DMS114 treated with DMSO at 0.1 percent for 48 hours (cell line): ENCODE results near the gene RAB3B.

Experiments used
- DNase-seq: peaks from one replicate; lab custom pipeline; 2025; ENCODE audit not compliant: unreplicated experiment; lab: John Stamatoyannopoulos, UW

Gene RAB3B

DNA sequence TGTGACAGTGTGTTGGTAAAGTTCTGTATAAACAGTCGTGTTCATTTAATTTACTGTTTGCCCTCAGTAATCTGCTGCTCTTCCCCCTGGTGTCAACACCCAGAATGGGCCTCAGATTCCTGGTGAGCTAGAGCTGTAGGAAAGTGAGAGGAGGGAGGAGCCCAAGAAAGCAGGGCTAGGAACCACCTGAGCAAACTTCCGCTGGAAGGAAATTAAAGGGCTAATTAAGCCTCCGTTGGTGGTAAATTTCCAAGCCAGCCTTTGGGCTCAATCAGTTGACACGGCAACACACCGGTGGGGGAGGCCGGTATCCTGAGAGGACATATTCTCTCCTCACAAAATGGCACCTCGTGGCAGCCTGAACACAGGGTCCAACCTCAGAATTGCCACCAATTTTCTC lies 32.9 kb downstream of the RAB3B start:
- no peak for DNase-seq

- DNase-seq, result no peak
Measured at GRCh38 chr1:51956528-51957509, 33.7 kb downstream of the RAB3B start.

DNA sequence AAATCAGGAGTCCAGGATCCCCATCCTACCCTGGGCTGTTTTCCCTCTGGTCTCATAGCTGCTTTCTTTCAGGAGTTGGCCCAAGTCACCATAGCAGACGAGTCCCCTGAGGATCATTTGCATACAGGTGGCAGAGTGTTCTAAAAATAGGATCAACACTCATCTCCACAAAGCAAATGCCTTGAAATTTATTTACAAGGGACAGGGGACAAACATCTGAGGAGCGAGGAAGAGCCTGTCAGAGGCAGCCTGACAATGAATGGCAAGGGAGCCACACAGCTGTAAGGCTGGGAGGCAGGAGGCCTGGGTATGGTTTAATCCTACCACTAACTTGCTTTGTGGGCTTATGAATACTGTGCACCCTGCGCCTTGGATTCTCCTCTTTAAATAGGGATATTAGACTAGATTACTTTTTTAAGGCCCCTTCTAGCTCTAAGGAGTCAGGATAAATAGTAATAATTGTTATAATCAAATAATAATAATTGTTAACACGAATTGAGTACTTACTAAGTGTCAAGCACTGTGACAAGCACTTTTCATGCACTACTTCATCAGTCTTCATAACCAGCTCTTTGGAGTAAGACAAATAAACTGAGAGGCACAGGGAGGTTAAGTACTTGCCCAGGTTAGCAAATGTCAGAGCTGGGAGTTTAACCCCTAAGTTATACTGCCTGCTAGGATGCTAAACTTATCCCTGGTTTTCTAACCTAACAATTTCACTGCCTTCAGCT lies 34.5 kb downstream of the RAB3B start:
- DNase-seq, result no peak

DNA sequence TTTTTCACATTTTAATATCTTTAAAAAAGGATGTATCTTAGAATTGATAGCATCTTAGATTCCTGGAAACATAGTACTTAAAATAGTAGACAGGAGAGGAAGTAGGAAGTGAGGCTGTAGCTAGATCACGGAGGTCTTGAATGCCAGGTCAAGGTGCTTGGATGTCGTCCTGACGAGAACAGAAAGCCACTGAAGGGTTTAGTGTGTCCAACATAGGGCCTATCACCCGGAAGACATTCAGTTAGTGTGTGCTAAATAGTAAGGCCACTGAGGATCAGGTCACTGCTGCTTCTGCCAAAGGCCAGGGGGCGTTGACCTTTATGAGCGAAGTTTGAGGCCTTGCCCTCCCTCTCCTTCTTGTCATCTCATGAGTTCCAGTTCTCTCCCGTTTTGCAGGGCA lies 35.7 kb downstream of the RAB3B start:
- DNase-seq, result no peak

GRCh38 chr1:51953079-51953478 lies 37.4 kb downstream of the RAB3B start:
- no peak for DNase-seq

- no peak for DNase-seq
Measured at GRCh38 chr1:51952638-51953037, 37.9 kb downstream of the RAB3B start.

GRCh38 chr1:51950701-51951100 lies 39.8 kb downstream of the RAB3B start:
- no peak for DNase-seq

DNA sequence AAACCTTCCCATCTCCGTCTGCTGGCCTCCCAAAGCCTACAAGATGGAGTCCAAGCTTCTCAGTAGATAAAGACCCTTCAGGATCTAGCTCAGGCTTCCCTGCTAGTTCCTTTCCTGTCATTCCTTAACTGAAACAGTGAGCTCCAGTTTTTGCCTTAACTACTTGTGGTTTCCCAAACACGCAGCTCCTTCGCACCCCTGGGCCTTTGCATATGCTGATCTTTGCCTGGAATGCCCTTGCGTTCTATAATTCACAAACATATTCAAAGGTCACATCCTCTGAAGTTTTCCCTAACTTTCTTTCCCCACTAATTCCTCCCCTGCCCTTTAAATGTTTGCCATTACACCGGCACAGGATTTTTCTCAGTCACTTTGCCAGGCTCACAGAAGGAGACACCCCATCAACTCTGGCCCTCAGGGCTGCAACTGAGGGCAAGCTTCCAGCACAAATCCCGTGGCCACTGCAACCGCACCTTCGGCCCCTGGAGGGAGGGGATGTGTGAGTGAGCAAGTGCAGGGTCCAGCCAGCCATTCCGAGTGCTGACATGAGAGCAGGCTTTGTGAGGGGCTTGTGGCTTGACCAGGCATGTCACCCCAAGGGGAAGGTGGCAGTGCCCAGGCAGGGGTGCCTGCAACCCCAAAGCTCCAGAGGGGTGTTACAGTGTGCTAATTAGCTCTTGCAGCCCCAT lies 41.3 kb downstream of the RAB3B start:
- DNase-seq, result no peak

GRCh38 chr1:51948491-51948915 lies 42.0 kb downstream of the RAB3B start:
- no peak for DNase-seq

GRCh38 chr1:51946300-51946699 lies 44.2 kb downstream of the RAB3B start:
- no peak for DNase-seq

GRCh38 chr1:51945591-51945990 lies 44.9 kb downstream of the RAB3B start:
- DNase-seq, result no peak

GRCh38 chr1:51942281-51942680 lies 48.2 kb downstream of the RAB3B start:
- no peak for DNase-seq

DNA sequence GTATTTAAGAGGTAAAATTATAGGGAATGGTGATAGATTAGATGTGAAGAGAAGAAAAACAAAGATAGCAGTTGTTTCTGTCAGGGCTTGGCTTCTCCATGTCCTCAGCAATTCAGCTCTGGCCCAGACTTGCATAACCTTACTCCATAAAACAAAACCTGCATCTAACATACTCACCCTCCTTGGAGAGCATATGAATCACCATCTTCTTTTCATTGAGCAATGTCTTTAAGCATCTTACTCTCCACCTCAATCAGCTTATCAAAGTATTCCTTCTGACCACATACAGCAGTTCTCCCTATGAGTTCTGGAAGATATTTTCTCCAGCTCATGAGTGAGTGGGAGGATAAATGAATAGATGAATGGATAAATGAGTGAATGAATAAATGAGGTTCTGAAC lies 49.0 kb downstream of the RAB3B start:
- DNase-seq, result no peak

DNA sequence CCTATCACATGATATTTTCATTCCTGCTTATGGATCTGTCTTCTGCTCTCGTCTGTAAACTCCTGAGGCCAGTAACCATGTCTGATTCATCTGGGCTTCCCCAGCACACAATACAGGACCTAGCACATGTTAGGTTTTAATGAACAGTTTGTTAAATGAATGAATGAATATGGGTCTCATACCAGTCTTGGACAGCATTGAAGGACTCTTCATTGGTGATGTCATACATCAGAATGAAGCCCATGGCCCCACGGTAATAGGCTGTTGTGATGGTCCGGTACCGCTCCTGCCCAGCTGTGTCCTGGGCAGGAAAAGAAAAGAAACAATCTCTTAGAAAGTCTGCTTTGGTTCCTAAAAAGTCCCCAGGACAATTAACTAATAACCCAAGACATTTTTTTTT lies 53.4 kb downstream of the RAB3B start:
- no peak for DNase-seq

DNA sequence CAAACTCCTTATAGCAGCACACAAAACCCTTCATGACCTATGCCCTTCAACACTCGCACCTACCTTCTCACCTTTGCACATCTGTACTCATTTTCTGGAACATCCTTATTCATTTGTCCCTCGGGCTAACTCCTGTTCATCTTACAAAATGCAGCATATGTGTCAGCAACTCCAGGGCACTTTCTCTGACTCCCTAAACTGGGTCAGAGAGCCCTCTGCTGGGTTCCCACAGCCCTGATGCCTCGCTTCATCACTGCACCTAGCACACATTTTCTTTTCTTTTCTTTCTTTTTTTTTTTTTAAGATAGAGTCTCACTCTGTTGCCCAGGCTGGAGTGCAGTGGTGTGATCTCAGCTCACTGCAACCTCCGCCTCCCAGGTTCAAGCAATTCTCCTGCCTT lies 54.0 kb downstream of the RAB3B start:
- DNase-seq, result no peak

GRCh38 chr1:51933344-51933743 lies 57.2 kb downstream of the RAB3B start:
- DNase-seq, result no peak

- no peak for DNase-seq
Measured at GRCh38 chr1:51930329-51930728, 60.2 kb downstream of the RAB3B start.

- DNase-seq, result no peak
Measured at GRCh38 chr1:51928896-51929295, 61.6 kb downstream of the RAB3B start.

DNA sequence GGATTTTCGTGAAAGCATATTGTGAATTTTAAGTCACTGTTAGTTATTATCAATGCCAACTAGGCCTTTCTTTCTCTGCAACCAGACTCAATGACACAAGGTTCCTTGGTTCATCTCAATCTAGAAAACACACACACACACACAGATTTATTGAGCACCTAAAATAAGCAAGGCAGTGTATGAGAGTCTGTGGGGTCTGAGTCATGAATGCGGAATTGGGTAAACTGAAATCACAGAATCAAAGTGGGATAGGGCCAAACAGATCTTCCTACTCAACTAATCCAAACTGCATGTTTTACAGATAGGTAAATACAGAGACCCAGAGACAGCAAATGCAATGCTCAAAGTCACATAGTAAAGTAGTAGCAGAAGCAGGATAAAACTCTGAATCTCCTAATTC lies 63.5 kb downstream of the RAB3B start:
- no peak for DNase-seq

GRCh38 chr1:51926171-51926812 lies 64.2 kb downstream of the RAB3B start:
- DNase-seq, result no peak

GRCh38 chr1:51924455-51924854 lies 66.0 kb downstream of the RAB3B start:
- no peak for DNase-seq
